Activated naive CD8-positive, alpha-beta T cell treated with anti-CD3 and anti-CD28 coated beads, Interleukin-2, amount 10 ng/mL, durations not matched to agents 7 days and 5 days (primary cell): Measurements from ENCODE around the gene MTFR1L. TPM values are rescaled to one million over a fixed set of nuclear protein-coding genes. Genes with fewer than 3 reads are reported as not detected.

Experiments used
- ATAC-seq: fragments of 150-1000 bp; cut with Tn5 transposase; one replicate; pipeline ENCODE4 v1.10.0; 2021; ENCODE audit warnings: low read depth, moderate library complexity
- POLR2A ChIA-PET: fragments of 350-600 bp; sonication (Branson Sonifier 250); formaldehyde crosslinking; loops from one replicate; lab custom pipeline; 2021; ENCODE audit warnings: antibody characterized with exemption; lab: Charles Lee
- DNase-seq: peaks from one replicate; pipeline ENCODE4 v3.0.0; 2021
- H3K27ac Mint-ChIP-seq: one replicate; pipeline ENCODE4 v1.8.0; 2022; ENCODE audit warnings: mild to moderate bottlenecking, mixed read lengths
- H3K27me3 Mint-ChIP-seq: one replicate; pipeline ENCODE4 v1.8.0; 2022; ENCODE audit warnings: mild to moderate bottlenecking, moderate library complexity, mixed read lengths
- H3K36me3 Mint-ChIP-seq: one replicate; pipeline ENCODE4 v1.8.0; 2021; ENCODE audit warnings: mild to moderate bottlenecking, mixed read lengths
- H3K4me1 Mint-ChIP-seq: one replicate; pipeline ENCODE4 v1.8.0; 2021; ENCODE audit warnings: mixed read lengths
- H3K4me3 Mint-ChIP-seq: one replicate; pipeline ENCODE4 v1.8.0; 2022; ENCODE audit warnings: mild to moderate bottlenecking, moderate library complexity, mixed read lengths
- H3K9me3 Mint-ChIP-seq: one replicate; pipeline ENCODE4 v1.8.0; 2021; ENCODE audit warnings: mixed read lengths
- total RNA-seq, 2 experiments: library from RNA; stranded (reverse); gene quantifications; one replicate each; pipeline ENCODE4 v1.2.3, GENCODE V29; 2021

Gene MTFR1L
- total RNA-seq, 2 experiments from 2014 or later = 40.8 to 41.3 TPM

DNA sequence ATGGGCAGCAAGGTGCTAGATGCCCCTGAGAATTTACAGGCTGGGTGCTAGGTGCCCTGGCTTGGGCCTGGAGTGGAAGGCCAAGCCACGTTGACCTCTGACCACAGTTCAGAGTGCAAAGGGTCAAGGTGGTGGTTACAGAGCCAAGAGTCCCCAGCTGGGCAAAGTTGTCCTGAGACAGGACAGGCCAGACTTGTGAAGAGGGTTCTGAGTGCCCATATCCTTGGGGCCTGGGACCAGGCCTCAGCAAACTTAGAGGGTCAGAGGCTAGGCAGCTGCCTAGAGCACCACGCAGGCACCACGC lies 38.7 kb upstream of the MTFR1L start:
- ATAC-seq = no peak
- no peak overlapping the region for H3K27ac Mint-ChIP-seq
- H3K27me3 Mint-ChIP-seq = no peaks in the 10 kb centered on the region
- peaks cover 12% of the 10 kb centered on the region for H3K36me3 Mint-ChIP-seq
- DNase-seq = no peak
- no peaks in the 10 kb centered on the region for H3K9me3 Mint-ChIP-seq
- POLR2A ChIA-PET = no interaction called here
- H3K4me3 Mint-ChIP-seq = no peak overlapping the region
- peaks cover under 1% of the 10 kb centered on the region for H3K4me1 Mint-ChIP-seq

DNA sequence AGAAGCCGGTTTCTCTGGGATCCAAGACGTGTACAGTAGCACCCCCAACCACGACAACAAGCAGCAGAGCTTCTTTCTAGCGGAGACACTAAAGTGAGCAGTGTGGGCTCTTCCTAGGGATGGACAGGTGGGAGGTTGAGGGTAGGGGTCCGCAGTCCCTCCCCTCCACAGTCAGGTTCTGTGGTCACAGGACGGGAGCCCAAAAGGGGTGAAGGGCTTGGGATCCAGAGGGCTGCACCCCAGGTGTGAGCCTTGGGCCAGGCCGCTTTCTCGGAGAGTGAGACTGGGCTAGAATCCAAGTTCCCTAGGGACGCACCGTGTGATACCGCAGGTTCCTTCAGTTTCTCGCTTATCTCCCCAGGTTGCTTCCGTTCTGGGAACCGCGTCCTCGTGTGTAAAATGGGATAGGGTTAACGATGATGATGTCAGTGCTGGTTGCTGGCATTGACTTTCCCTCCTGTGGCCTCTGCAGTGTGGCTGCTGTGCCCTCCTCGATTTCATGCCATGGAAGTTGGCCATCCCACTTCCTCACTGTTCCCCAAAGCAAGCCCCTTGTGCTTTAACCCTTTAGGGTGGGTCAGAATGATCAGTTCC lies 37.0 kb upstream of the MTFR1L start:
- POLR2A ChIA-PET = no interaction called here
- DNase-seq (no peak), ATAC-seq (no peak)
- Mint-ChIP-seq H3K9me3 (no peaks in the 10 kb centered on the region), H3K27me3 (no peaks in the 10 kb centered on the region), H3K4me3 (no peak overlapping the region), H3K4me1 (peaks cover 1% of the 10 kb centered on the region), H3K27ac (no peak overlapping the region), H3K36me3 (peaks cover 11% of the 10 kb centered on the region)

DNA sequence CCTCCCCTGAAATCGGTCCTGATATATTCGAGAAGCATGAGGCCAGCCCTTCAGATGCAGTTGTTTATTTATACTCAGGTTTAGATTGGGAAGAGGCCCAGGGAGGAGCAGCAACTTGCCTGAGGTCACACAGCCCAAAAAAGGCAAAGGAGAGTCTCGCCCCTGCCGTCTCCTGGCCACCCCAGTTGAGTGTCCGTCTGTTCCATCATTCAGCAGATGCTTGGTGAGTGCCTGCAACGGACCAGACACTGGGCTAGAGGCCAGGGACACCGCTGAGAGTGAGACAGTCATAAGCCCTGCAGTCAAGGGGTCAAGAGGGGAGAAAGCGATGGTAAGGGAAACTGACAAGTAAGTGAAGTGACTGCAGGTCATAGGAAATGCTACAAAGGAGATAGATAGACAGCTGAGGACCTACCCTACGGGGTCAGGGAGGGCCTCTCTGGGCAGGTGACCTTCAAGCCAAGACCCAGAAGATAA lies 35.1 kb upstream of the MTFR1L start:
- H3K4me1 Mint-ChIP-seq = peaks cover 1% of the 10 kb centered on the region
- H3K27ac Mint-ChIP-seq = no peak overlapping the region
- H3K4me3 Mint-ChIP-seq = no peak overlapping the region
- DNase-seq (no peak), ATAC-seq (no peak)
- POLR2A ChIA-PET = no interaction called here
- H3K36me3 Mint-ChIP-seq = peaks cover 8% of the 10 kb centered on the region
- H3K27me3 Mint-ChIP-seq = no peaks in the 10 kb centered on the region
- no peaks in the 10 kb centered on the region for H3K9me3 Mint-ChIP-seq

DNA sequence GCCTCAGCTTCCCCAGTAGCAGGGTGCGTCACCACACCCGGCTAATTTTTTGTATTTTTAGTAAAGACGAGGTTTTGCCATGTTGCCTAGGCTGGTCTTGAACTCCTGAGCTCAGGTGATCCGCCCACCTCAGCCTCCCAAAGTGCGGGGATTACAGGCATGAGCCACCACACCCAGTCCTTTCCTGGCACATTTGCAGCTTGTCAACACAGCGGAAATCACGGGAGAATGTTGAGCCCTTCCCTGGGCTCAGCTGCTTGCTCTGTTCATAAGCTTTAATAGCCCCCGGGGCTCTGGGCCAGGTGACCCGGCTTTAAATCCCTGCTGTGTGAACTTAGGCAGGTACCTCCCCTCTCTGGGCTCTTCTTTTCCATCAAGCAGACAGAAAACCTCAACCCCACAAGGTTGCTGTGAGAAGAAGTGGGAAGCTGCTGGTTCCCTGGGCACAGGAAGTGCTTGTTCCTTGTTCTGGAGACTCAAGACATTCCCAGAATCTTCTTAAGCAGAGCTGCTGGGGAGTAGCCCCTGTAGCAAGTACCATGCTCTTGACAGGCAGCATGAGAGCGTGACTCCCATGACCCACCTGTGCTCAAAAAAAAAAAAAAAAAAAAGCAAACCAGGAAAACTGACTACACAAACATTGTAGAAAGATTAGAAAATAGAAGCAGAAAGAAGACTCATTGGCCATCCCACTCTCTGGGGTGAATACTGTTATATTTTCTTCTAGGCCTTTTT lies 34.3 kb upstream of the MTFR1L start:
- Mint-ChIP-seq H3K4me1 (peaks cover 1% of the 10 kb centered on the region), H3K27ac (no peak overlapping the region), H3K36me3 (peaks cover 10% of the 10 kb centered on the region), H3K27me3 (no peaks in the 10 kb centered on the region), H3K9me3 (no peaks in the 10 kb centered on the region), H3K4me3 (no peak overlapping the region)
- DNase-seq (no peak), ATAC-seq (no peak)
- POLR2A ChIA-PET = no interaction called here

DNA sequence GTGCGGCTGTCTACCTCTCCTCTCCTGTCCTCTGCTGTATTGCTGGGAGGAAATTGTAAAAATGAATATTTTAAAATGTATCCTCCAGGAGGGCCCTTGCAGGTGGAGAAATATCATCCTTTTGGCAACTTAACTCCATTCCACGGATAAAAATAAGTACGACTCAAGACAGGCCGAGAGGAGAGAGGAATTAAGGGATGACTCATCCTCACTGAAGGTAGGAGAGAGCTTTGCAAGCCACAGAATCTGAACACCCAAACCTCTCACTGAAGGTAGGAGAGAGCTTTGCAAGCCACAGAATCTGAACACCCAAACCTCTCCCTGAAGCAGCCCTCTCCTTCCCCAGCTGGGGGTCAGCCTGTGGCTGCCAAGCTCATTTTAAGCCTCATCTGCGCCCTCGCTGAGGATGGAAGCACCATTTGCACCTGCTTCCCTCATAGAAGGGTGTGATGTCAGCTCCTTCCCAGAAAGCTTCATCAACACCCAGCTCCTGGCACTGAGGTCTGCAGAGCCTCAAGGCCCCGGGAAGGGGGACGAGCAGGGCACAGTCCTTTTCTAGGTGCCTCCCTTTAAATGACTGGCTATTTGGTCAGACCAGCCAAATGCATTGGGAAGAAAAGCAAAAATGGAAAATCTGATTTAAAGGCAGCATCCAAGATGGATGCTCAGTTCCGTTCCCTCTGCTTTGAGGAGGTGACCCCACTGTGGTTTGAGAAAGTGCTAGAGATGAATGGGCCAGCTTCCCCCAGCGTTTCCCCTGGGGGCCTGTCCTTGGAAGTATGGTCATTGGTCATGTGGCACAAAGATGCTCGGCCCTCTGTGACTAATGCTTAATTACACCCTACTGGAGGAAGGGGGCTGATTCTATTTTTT lies 32.6 kb upstream of the MTFR1L start:
- POLR2A ChIA-PET = no interaction called here
- Mint-ChIP-seq H3K4me3 (no peak overlapping the region), H3K36me3 (peaks cover 10% of the 10 kb centered on the region), H3K4me1 (peaks cover 1% of the 10 kb centered on the region), H3K27ac (no peak overlapping the region), H3K27me3 (no peaks in the 10 kb centered on the region), H3K9me3 (no peaks in the 10 kb centered on the region)
- DNase-seq (no peak), ATAC-seq (no peak)

DNA sequence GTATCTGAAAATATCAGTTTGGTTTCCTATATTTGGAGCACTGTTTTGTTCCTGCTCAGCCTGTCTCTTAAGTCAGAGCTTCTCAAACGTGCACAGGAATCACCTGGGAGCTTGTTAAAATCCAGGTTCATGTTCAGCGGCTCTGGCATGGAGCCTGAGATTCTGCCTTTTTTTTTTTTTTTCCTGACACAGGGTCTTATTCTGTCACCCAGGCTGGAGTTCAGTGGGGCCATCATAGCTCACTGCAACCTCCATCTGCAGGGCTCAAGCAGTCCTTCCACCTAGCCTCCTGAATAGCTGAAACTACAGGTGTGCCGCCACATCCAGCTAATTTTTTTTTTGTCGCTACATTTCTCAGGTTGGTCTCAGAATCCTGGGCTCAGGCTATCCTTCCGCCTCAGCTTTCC lies 32.0 kb upstream of the MTFR1L start:
- H3K4me3 Mint-ChIP-seq = no peak overlapping the region
- POLR2A ChIA-PET = interaction anchor here (0.6 kb wide), 1 partner anchor 127 kb away, joined by 3 read pairs; no protein-coding TSS in a partner anchor

DNA sequence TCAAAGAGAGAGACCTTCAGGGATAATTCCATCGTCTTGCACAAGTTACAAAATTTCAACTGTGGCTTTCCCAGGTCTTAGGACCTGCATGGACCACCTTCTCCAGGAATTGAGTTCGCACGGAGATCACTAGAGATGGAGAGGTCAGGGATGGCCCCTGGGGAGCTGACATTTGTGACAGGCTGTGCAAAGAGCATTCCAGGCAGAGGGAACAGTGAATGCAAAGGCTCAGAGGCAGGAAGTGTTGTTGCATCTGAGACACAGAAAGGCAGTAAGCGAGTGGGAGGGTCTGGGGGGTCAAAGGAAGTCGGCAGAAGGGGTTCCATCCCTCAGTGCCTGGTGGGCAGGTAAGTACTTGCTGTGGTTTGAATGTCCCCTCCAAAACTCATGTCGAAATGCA lies 29.3 kb upstream of the MTFR1L start:
- H3K27me3 Mint-ChIP-seq = no peaks in the 10 kb centered on the region
- no peak for ATAC-seq
- H3K36me3 Mint-ChIP-seq = peaks cover 6% of the 10 kb centered on the region
- POLR2A ChIA-PET = no interaction called here
- DNase-seq = no peak
- no peak overlapping the region for H3K4me3 Mint-ChIP-seq
- peaks cover 4% of the 10 kb centered on the region for H3K4me1 Mint-ChIP-seq
- H3K27ac Mint-ChIP-seq = no peak overlapping the region
- H3K9me3 Mint-ChIP-seq = no peaks in the 10 kb centered on the region

More for the DNA sequence above, 32.0 kb upstream of the MTFR1L start:
- H3K27ac Mint-ChIP-seq = no peak overlapping the region
- no peak for ATAC-seq
- H3K27me3 Mint-ChIP-seq = no peaks in the 10 kb centered on the region
- no peak for DNase-seq
- H3K9me3 Mint-ChIP-seq = no peaks in the 10 kb centered on the region
- H3K4me1 Mint-ChIP-seq = peaks cover 1% of the 10 kb centered on the region
- peaks cover 10% of the 10 kb centered on the region for H3K36me3 Mint-ChIP-seq

DNA sequence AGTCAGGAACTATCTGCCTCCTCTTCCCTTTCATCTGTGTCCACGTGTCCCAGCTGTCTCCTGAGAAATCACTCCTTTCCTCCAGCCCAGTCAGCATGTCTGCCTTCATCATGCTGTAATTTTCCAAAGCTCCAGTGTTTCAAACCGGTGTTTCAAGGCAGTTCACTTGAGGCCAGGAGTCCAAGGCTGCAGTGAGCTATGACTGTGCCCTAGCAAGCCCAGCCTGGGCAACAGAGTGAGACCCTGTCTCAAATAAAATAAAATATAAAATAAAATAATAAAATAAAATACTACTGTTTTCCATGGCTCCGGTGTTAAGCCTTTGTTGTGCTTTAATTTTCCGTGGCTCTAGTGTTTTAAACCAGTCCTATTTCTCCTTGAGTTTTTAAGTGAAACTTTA lies 27.6 kb upstream of the MTFR1L start:
- Mint-ChIP-seq H3K4me1 (peaks cover 12% of the 10 kb centered on the region), H3K4me3 (no peak overlapping the region), H3K27ac (no peak overlapping the region), H3K36me3 (peaks cover 5% of the 10 kb centered on the region), H3K27me3 (no peaks in the 10 kb centered on the region), H3K9me3 (no peaks in the 10 kb centered on the region)
- POLR2A ChIA-PET = no interaction called here
- DNase-seq (no peak), ATAC-seq (no peak)

DNA sequence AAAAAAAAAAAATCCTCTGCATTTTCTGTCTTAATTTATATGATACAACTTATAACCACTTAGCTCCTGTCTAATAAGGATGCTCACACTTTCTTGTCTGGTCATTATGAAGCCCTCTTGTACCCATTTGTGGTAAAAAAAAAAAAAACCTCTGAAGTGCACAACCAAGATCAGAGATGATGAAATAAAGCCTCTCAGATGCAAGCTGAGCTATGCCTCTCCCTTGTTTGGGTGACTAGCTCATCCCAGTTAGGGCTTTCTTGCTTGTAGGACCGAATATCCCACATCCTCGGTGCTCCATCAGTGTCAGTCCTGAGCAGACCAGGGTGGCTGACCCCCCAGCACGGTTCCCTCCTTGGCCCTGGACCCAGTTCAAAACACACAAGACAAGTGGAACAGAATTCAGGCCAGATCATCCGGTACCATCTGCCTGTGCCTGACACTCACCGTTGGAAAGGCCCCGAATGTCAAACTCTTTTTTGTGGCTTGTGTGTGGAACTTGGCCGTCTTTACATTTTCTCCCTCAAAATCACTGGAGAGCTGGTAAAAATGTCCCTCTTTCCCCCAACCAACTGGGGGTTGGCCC lies 26.1 kb upstream of the MTFR1L start:
- H3K36me3 Mint-ChIP-seq = peaks cover 5% of the 10 kb centered on the region
- H3K27ac Mint-ChIP-seq = no peak overlapping the region
- ATAC-seq (no peak), DNase-seq (no peak)
- H3K4me3 Mint-ChIP-seq = no peak overlapping the region
- no peaks in the 10 kb centered on the region for H3K9me3 Mint-ChIP-seq
- peaks cover 20% of the 10 kb centered on the region for H3K4me1 Mint-ChIP-seq
- H3K27me3 Mint-ChIP-seq = no peaks in the 10 kb centered on the region
- POLR2A ChIA-PET = no interaction called here

DNA sequence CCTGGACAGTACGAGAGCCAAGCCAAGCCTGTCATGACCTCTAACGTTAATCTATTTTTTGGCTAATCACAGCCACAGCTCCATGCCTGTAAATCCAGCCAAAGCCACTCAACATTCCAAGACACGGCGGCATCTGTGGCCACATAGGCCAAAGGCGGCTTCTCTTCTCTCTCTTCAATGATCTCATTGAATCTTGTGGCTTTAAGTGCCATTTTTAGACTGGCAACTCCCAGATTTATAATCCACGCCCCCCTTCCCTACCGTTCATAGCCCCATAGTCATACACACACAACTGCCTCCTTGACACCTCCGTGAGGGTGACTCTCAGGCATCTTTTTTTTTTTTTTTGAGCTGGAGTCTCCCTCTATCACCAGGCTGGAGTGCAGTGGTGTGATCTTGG lies 25.4 kb upstream of the MTFR1L start:
- POLR2A ChIA-PET = no interaction called here
- ATAC-seq (no peak), DNase-seq (no peak)
- H3K27ac Mint-ChIP-seq = no peak overlapping the region
- H3K36me3 Mint-ChIP-seq = peaks cover 5% of the 10 kb centered on the region
- H3K4me1 Mint-ChIP-seq = peaks cover 20% of the 10 kb centered on the region
- H3K9me3 Mint-ChIP-seq = no peaks in the 10 kb centered on the region
- H3K4me3 Mint-ChIP-seq = no peak overlapping the region
- no peaks in the 10 kb centered on the region for H3K27me3 Mint-ChIP-seq

DNA sequence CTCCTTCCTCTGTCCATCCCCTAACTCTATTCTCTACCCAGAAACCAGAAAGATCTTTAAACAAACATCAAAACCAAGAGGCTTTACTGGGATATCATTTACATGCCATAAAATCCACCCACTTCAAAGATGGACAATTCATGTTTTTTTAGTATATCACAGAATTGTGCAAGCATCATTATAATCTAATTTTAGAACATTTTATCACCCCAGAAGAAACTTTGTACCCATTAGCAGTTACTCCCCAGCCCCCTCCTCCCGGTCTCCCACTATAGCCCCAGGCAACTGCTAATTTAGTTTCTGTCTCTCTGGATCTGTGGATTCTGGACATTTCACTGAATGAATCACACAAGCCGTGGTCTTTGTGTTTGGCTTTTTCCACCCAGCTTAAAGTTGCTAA lies 24.5 kb upstream of the MTFR1L start:
- no peak overlapping the region for H3K27ac Mint-ChIP-seq
- ATAC-seq (no peak), DNase-seq (no peak)
- peaks cover 2% of the 10 kb centered on the region for H3K36me3 Mint-ChIP-seq
- H3K27me3 Mint-ChIP-seq = no peaks in the 10 kb centered on the region
- no peak overlapping the region for H3K4me3 Mint-ChIP-seq
- peaks cover 20% of the 10 kb centered on the region for H3K4me1 Mint-ChIP-seq
- POLR2A ChIA-PET = interaction anchor here (1.3 kb wide), 1 partner anchor 21 kb away, joined by 3 read pairs; no protein-coding TSS in a partner anchor
- no peaks in the 10 kb centered on the region for H3K9me3 Mint-ChIP-seq

DNA sequence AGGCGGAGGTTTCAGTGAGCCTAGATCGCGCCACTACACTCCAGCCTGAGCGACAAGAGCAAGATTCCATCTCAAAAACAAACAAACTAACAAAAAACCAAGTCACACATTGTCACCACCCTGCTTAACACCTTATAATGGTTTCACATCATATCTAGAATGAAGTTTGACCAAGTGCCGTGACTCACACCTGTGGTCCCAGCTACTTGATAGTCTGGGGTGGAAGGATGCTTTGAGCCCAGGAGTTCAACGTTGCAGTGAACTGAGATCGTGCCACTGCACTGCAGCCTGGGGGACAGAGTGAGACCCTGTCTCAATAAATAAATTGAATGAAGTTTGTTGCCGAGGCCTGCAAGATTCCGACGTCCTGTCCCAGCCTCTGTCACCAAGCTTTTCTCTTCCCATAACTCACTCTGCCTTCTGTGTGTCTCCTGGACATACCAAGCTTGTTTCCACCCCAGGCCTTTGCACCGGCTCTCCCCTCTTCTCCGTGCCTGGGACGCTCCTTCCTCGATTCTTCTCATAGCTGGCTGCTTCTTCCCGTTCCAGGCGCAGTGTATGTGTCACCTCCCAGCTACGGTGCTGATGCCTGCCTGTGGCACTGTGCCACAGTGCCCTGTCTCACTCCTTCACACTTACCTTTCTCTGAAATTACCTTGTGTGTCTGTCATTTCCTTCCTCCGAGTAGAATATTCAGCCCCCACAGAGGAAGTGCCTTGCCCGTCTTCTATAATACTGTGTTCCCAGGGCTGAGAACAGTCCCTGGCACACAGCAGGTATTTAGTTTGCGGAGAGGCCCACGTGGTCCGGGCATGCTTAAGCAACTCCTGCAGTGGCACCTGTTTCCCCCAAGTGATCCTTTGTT lies 23.6 kb upstream of the MTFR1L start:
- H3K4me1 Mint-ChIP-seq = peaks cover 24% of the 10 kb centered on the region
- H3K27me3 Mint-ChIP-seq = no peaks in the 10 kb centered on the region
- DNase-seq = no peak
- H3K36me3 Mint-ChIP-seq = peaks cover 2% of the 10 kb centered on the region
- H3K4me3 Mint-ChIP-seq = peak overlapping the region; percentile 73
- no peaks in the 10 kb centered on the region for H3K9me3 Mint-ChIP-seq
- POLR2A ChIA-PET = interaction anchor here (0.8 to 1.3 kb wide), 3 partner anchors 22 to 177 kb away, joined by 3 to 4 read pairs (median 3); no protein-coding TSS in a partner anchor
- ATAC-seq = peak; percentile 31
- peak overlapping the region; percentile 72 for H3K27ac Mint-ChIP-seq
